HG03342 (cell line): Measurements from ENCODE around the gene LCT.
"Not testable (repeated sequence)": the region's sequence is repeated elsewhere in the genome, so short reads cannot be mapped to it uniquely, and the experiment has no call there.

Experiments
- ATAC-seq: cut with Tn5 transposase; IDR thresholded peaks from one replicate; pipeline ENCODE4 v1.9.1; 2021; ENCODE audit warnings: mild to moderate bottlenecking, moderate library complexity; ENCODE audit not compliant: unreplicated experiment

The LCT gene

GRCh38 chr2:135832891-135833290 lies 4.1 kb downstream of the LCT start:
- ATAC-seq = no peak

GRCh38 chr2:135831180-135831812 lies 5.7 kb downstream of the LCT start:
- no peak for ATAC-seq

GRCh38 chr2:135829378-135830135 lies 7.4 kb downstream of the LCT start:
- ATAC-seq = no peak

DNA sequence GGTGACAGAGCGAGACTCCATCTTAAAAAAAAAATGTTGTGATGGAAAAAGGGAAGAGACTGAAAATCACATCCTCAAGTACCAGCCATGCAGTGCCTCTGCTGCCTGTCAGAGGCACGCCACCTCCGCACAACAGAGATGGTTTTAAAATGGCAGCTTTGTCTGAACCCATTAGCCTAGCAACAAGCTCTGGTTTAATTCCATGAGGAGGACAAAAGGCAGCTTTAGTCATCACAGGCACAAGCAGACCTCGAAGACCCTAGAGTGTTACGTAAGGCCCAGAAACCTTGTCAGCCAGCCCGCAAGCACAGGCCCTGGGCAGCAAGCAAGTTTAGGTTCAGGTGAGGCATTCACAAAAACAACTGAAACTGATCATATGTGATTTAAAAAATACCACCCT lies 10.4 kb downstream of the LCT start:
- ATAC-seq = no peak

GRCh38 chr2:135825550-135826176 lies 11.3 kb downstream of the LCT start:
- no peak for ATAC-seq

DNA sequence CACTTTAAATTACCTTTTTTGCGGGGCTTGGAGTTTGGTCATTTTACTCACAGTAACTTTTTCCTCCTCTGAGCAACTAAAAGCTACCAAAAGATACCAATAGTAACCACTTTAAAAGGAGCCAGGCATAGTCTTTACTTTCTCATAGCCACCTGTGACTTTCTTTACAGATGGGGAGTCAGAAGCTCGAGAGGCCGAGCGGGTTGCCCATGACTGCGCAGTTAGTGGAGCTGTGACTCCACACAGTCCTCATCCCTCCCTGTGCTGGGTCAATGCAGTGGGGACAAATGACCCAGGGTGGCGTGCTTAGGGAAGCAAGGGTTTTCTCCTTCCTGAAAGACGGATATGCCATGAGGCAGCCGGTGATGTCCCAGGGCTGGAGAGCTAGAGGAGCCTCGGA lies 11.9 kb downstream of the LCT start:
- ATAC-seq = no peak

- ATAC-seq = no peak
These were observed 14.1 kb downstream of the LCT start for GRCh38 chr2:135822855-135823254.

GRCh38 chr2:135821190-135821589 lies 15.8 kb downstream of the LCT start:
- ATAC-seq = no peak

- ATAC-seq = peak; percentile 86
These were observed 16.9 kb downstream of the LCT start for GRCh38 chr2:135820003-135820618.

GRCh38 chr2:135818937-135819610 lies 17.9 kb downstream of the LCT start:
- ATAC-seq = no peak

DNA sequence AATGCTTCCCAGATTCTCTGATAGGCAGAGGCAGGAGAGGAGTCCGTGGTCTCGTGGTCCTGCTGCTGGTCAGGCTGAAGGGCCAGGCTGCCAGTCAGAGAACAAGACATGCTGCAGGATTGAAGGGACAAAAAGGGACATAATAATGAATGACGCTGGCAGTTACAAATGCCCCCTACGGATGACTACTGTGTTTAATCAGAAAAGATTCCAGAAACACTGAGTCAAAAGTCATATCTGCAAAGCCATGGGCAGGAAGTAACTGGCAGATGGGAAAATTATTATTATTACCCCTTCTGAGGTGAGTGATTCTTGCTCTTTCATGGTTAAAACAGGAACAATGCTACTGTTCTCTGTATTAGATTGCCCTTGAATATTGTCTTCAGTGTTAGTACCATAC lies 19.0 kb downstream of the LCT start:
- no peak for ATAC-seq

DNA sequence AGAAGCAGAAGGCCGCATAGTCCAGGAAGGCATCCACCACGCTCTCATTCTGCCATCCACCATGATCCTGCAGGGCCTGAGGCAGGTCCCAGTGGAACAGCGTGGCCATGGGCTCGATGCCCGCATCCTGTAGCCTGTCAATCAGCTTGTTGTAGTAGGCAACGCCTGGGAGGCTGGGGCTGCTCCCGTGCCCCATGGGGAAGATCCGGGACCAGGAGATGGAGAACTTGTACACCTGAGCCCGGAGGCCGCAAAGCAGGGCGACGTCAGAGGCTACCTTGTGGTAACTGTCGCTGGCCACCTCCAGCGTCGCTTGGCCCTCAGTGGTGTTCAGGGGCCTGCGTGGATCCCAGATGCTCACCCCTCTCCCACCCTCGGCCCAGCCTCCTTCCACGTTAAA lies 19.5 kb downstream of the LCT start:
- ATAC-seq = no peak

GRCh38 chr2:135815269-135815668 lies 21.7 kb downstream of the LCT start:
- ATAC-seq = no peak

DNA sequence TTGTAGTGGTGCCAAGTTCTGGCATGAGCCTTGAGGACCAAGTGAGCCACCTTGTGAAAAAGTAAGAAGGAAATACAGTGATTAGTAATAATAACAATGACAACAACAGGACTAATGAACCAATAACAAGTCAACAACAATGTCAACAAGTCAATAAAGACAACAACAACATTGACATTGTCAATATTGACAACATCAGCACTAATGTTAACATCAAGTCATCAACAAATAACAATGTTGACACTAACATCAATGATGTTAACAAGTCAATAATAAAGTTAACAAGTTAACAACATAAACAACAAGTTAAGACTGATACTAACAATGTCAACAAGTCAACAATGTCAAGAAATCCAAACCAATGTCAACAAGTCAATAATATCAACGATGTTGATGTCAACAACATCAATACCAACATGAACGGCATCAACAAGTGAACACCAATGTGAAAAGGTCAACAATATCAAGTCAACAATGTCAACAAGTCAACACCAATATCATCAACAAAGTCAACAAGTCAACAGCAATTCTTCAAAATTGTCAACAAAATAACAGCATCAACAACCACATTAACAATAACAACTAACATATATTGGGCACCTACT lies 24.0 kb downstream of the LCT start:
- no peak for ATAC-seq

DNA sequence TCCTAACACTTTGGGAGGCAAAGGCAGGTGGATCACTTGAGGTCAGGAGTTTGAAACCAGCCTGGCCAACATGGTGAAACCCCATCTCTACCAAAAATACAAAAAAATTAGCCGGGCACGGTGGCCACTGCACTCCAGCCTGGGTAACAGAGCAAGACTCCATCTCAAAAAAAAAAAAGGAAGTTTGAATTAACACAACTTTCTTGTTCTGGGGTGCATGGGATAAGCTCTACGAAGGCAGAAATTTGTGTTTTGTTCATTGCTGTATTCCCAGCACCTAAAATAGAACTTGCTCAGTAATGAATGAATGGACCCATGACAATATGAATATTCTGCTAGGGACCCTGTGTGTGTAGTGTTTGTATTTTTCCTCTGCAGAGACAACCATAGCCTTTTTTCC lies 29.1 kb downstream of the LCT start:
- ATAC-seq = not testable (repeated sequence)

DNA sequence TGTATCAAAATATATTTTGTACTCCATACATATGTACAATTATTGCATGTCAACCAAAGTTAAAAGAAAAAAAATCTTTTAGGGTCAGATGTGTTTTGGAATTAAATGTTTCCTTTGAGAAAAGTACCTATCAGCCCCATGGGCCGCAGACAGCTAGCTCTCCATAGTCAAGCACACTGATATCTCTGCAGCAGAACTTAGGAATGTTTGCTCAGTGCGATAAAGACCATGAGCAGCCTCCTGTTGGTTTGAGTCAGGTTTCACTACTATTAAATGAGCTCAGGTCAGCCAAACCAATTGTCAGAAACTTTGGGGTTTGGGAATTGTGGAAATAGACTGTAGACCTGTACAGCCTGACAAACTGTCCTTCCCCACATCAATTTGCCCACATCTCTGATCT lies 33.7 kb downstream of the LCT start:
- no peak for ATAC-seq

- ATAC-seq = no peak
These were observed 34.6 kb downstream of the LCT start for GRCh38 chr2:135802350-135802749.

DNA sequence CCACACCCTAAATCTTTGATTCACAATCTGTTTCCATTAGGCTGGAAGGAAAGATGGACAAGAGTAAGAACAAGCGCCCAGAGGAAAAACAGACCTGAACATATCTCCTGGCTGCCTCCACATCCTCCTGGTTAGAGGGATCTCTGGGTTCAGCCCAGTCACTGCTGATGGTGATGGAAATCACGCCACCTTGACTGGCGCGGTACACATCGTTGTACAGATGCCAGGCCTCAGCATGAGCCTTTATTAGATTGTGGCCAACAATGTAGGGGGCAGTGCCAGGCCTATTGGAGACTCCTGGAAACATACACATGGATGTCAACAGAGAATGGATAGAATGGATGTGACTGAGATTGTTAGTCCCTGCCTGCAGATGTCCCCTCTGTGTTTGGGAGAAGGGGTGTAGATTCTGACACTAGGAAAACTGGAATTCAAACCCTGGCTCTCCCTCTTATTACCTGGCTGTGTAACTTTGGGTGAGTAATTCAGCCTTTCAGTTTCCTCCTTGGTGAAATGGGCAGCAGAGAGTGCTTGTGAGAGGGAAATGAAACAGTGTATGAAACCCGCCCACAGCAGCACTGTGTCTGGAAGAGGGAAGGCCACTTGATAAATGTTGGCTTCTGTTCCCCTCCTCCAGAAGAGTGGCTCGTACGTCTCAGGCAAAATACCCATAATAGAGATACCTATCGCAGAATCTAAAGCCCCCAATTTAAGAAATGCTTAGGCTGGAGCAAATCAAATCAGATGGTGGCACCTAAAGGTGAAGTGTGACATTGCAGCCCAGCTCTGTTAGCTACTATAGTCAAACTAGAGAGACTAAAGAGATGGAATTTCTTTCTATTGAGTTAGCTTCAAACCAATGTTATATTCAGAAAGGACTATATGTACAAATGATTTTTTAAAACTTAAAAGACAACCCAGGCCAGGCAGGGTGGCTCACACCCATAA lies 36.2 kb downstream of the LCT start:
- ATAC-seq = no peak

DNA sequence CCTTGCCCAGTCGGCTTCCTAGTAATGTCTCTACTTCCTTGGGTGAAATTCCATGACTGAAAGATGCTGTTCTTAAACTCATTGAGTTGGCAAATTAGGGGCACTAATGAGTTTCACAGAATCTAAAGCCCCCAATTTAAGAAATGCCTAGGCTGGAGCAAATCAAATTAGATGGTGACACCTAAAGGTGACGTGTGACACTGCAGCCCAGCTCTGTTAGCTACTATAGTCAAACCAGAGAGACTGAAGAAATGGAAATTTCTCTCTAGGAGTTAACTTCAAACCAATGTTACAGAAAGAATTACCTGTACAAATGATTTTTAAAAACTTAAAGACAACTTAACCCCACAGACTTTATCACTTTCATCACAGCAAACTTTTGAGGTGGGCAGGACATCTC lies 37.2 kb downstream of the LCT start:
- no peak for ATAC-seq

- ATAC-seq = no peak
These were observed 38.2 kb downstream of the LCT start for GRCh38 chr2:135798762-135799161.
